Measurements from ENCODE around the gene NF2.

The NF2 gene

DNA sequence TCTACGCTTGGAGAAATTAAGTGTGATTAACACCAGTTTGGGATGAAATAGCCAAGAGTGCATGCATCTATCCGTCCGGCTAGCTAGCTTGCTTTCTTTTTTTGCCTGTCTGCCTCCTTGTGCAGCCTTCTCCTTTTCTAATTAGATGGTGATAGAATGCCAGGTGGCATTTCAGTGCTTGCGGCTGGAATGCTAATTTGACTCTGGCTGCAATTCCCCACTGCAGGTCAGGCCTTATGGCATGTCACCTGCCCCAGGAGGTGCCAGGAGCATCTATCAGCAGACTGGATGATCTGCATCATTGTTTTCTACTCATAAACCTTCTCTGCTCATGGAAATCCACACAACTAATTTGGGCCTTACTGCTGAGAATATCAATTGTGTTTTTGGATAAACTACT, 65.2 kb downstream of the NF2 start:
- DNase-seq (ENCODE audit: low read depth), result no peak

DNA sequence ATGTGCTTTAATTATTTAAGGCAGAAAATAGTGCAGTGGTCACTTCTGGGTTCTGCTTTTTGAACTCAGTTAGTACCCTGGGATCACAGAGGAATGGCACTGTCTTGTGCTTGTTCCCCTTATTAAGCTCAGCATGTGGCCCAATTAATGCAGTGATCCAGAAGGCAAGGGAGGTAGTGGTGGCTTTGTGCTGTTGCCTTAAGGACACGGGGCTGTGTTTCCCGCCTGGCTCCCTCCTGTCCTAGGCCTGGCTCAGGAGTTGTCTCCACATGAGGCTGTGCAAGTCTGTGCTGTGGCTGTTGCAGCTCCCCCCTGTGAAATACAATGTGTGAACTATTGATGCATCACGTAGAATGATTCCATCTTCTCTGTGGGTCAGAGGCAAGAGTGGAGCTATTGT, 67.2 kb downstream of the NF2 start:
- no peak for DNase-seq (ENCODE audit: low read depth)

- DNase-seq (ENCODE audit: low read depth), result no peak
Observed at GRCh38 chr22:29673361-29674066, 70.1 kb downstream of the NF2 start.

GRCh38 chr22:29674121-29674520, 70.7 kb downstream of the NF2 start:
- no peak for DNase-seq (ENCODE audit: low read depth)

DNA sequence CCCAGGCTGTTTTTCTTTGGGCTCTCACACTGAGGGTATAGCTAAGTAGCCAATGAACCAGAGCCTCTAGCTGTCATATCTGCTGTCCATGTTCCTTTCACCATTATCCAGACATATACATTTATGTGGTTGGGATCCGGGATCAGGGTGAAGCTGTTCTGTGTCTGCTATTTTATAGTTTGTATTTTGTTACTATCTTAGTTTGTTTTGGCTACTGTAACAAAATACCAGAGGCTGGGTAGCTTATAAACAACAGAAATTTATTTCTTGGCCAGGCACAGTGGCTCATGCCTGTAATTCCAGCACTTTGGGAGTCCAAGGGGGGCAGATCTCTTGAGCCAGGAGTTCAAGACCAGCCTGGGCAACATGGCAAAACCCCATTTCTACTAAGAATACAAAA, 75.9 kb downstream of the NF2 start:
- DNase-seq (ENCODE audit: low read depth), result no peak

DNA sequence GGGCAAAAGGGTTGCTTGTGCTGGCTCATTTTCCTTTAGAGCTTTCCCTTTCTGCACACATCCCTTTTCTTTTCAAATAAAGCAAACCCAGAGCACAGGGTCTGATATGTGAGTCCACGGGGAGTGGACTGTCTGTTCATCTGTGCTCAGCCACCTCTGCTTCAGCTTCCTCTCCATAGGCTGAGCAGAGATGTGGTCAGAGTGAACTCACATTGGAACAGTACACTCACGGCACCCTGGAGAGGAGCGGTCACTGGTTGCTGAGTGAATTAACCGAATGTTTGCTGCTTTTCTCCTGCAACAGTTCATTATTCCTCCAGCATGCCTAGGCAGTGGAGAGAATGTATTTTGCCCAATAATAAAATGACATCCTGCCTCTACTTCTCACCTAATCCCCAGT, 80.1 kb downstream of the NF2 start:
- DNase-seq (ENCODE audit: low read depth), result no peak

- no peak for DNase-seq (ENCODE audit: low read depth)
Observed at GRCh38 chr22:29684244-29684643, 80.8 kb downstream of the NF2 start.

DNA sequence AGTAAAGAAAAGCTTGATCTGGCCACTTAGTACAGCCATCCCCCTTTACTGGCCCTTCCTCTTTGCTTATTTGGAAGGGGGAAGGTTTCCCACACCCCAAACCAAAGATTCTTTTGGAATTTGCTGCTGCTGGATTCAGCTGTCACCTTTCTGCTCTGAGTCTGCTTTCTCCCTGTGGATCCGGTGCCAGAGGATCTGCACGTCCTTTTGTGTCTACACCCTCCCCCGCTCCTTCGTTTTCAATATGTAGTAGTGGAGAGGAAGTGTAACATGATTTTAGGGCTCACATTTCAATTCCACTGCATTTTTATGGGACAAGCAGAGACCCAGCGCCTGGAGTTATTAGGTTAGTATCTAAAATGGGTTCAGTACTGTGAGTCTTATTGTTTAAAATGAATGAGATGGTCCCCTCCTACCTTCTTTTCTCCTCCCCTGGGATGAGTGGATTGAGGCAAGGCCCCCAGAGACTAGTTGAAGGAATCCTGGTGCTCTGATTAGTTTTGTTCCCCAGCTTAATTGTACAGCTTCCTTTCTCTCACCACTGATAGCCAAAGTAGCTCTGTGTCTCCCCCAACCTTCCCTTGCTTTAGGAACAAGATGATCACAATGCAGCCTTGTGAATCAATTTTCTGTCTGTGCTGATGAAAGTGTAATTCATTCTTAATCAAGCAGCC, 85.9 kb downstream of the NF2 start:
- DNase-seq (ENCODE audit: low read depth), result no peak

- no peak for DNase-seq (ENCODE audit: low read depth)
Observed at GRCh38 chr22:29689880-29690213, 86.4 kb downstream of the NF2 start.

- DNase-seq (ENCODE audit: low read depth), result peak; percentile 32
Observed at GRCh38 chr22:29690476-29690875, 87.0 kb downstream of the NF2 start.

GRCh38 chr22:29691636-29692326, 88.3 kb downstream of the NF2 start:
- DNase-seq (ENCODE audit: low read depth), result no peak

GRCh38 chr22:29692327-29692640, 88.9 kb downstream of the NF2 start:
- DNase-seq (ENCODE audit: low read depth), result no peak

- no peak for DNase-seq (ENCODE audit: low read depth)
Observed at GRCh38 chr22:29693161-29693560, 89.7 kb downstream of the NF2 start.

GRCh38 chr22:29693671-29694070, 90.2 kb downstream of the NF2 start:
- DNase-seq (ENCODE audit: low read depth), result no peak

DNA sequence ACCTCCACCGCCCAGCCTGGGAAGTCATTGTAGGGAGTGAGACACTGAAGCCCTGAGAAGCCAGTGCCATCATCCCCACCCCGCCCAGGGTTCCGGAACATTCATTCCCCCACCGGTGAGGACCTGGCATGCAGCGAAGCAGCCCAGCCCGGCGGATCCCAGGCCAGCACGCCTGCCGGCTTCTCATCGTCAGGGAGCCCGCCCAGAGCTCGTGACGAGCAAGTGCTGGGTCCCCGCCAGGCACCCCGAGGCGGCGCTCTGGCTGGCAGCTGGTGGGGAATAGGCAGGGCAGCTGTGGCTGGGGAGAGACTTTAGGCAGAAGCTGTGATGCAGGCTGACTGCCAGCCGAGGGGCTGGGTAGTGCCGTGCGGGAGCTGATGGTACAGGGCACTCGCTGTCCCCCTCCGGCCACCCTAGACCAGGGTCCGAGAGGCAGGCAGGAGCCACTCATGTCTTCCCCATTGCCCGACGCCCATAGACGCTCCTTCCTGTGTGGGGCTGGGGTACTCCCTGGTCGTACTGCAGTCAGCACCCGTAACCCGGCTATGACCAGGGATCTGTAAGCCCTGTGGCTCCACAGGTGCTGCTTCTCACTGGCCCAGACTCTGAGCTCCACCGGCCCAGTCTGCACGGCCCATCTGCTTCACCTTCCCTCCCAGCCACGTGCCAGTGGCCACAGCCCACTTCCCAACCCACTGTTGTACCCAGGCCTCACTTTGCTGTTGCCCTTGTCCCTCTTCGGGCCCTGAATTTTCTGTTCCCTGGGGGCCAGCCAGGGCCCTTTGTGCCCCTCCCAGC, 91.9 kb downstream of the NF2 start:
- no peak for DNase-seq (ENCODE audit: low read depth)

GRCh38 chr22:29697853-29698598, 94.6 kb downstream of the NF2 start:
- DNase-seq (ENCODE audit: low read depth), result no peak

DNA sequence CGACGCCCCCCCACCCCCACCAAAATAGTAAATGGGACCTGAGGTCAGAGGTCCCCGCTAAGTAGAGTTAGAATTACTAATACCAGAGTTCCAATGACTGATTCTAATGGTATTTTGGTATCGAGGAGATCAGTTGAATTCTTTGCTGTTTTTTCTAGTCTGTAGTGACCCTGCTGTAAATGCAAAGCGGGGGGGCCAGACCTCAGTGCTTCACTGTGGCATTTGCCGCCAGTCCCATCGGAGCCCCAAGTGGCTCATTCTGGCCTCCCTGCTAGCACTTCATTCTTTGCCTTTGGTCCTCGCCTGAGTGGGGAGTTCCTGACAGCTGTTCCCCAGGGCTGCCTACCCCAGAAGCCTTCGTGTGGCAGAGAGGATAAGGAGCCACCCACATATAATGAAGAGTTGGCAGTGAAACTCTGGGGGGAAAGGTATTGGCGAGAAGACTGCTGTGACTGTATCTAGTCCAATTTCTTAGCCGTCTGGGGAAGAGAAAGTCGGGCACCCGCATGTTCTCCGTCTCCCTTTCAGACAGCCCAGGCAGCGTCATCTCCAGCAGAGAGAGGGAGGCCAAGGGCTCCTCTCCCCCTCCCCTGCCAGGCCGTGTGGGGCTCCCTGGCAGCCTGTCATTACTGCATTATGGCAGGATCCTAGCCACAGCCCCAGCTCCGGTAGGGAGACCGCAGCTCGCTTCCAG, 96.9 kb downstream of the NF2 start:
- DNase-seq (ENCODE audit: low read depth), result no peak

DNA sequence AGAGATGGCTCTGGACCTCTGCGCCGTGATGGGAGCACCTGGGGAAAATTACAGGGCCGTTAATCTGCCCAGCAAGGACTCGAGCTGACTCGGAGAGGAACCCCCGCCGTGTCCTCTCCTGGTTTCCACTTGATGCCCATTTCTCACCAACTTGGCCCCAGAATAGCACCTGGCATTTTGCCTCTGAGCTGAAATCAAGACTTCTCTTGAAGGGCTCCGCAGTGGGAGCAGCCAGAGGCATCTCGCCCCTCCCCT, 97.4 kb downstream of the NF2 start:
- DNase-seq (ENCODE audit: low read depth), result no peak

- DNase-seq (ENCODE audit: low read depth), result no peak
Observed at GRCh38 chr22:29701155-29701999, 97.9 kb downstream of the NF2 start.

- no peak for DNase-seq (ENCODE audit: low read depth)
Observed at GRCh38 chr22:29702000-29702930, 98.8 kb downstream of the NF2 start.

Measured in non-pigmented ciliary epithelial cell (primary cell).